ENCODE results near the gene TSPAN16. TPM values are rescaled to one million over a fixed set of nuclear protein-coding genes. Genes with fewer than 3 reads are reported as not detected.

TSPAN16 gene
- total RNA-seq, 1 experiment from 2014 or later: not detected

DNA sequence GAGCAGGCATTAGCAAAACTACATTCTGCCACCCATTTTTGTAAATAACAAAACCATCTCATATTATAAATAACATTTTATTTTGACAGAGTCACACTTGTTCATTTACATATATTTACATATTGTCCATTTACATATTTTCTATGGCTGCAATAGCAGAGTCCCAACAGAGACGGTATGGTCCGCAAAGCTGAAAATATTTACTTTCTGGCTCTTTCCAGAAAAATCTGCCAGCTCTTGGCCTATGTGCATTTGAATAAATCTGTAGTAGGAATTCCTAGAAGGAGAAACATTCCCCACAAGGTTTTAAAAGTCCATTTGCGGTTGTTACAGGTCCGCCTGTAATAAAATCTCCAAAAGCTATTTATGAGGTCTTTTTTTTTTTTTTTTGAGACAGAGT is 5.7 kb upstream of the TSPAN16 start:
- no peak overlapping the region for H3K4me3 ChIP-seq
- no peaks in the 10 kb centered on the region for H3K9me2 ChIP-seq (ENCODE audit: insufficient read depth)
- no TSS peak for BruUV-seq (replicated peaks)
- no peak overlapping the region for H3K27ac ChIP-seq
- ChIA-PET POLR2A (ENCODE audit: unreplicated experiment) (no interaction called here), CTCF (interaction anchor here (0.6 to 0.7 kb wide), 2 partner anchors 24 to 50 kb away, joined by 8 to 16 read pairs; no protein-coding TSS in a partner anchor)
- H3F3A ChIP-seq (ENCODE audit: insufficient read depth, low read depth): peaks cover 15% of the 10 kb centered on the region
- no peaks in the 10 kb centered on the region for H3K9me3 ChIP-seq (ENCODE audit: insufficient read depth, low read depth)
- intact Hi-C loops (cut with micrococcal nuclease; ENCODE audit: unreplicated experiment): no loop called here
- H3K27me3 ChIP-seq (ENCODE audit: insufficient read depth, low read depth): no peaks in the 10 kb centered on the region
- H3K79me2 ChIP-seq (ENCODE audit: low read depth): no peaks in the 10 kb centered on the region
- no peak for DNase-seq
- H3K4me2 ChIP-seq: no peak overlapping the region
- no peaks in the 10 kb centered on the region for H3K36me3 ChIP-seq (ENCODE audit: low read depth)
- H3K4me1 ChIP-seq (replicated peaks; ENCODE audit: insufficient read depth): peaks cover 15% of the 10 kb centered on the region
- no peak overlapping the region for H2AFZ ChIP-seq
- TF ChIP-seq EZH2 (IDR thresholded peaks at IDR 0.05; ENCODE audit: low read depth): no peak
- TF ChIP-seq, protein P1, sequence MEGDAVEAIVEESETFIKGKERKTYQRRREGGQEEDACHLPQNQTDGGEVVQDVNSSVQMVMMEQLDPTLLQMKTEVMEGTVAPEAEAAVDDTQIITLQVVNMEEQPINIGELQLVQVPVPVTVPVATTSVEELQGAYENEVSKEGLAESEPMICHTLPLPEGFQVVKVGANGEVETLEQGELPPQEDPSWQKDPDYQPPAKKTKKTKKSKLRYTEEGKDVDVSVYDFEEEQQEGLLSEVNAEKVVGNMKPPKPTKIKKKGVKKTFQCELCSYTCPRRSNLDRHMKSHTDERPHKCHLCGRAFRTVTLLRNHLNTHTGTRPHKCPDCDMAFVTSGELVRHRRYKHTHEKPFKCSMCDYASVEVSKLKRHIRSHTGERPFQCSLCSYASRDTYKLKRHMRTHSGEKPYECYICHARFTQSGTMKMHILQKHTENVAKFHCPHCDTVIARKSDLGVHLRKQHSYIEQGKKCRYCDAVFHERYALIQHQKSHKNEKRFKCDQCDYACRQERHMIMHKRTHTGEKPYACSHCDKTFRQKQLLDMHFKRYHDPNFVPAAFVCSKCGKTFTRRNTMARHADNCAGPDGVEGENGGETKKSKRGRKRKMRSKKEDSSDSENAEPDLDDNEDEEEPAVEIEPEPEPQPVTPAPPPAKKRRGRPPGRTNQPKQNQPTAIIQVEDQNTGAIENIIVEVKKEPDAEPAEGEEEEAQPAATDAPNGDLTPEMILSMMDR (conservative IDR thresholded peaks at IDR 0.05): no peak
- no peaks in the 10 kb centered on the region for H4K20me1 ChIP-seq (ENCODE audit: insufficient read depth)

DNA sequence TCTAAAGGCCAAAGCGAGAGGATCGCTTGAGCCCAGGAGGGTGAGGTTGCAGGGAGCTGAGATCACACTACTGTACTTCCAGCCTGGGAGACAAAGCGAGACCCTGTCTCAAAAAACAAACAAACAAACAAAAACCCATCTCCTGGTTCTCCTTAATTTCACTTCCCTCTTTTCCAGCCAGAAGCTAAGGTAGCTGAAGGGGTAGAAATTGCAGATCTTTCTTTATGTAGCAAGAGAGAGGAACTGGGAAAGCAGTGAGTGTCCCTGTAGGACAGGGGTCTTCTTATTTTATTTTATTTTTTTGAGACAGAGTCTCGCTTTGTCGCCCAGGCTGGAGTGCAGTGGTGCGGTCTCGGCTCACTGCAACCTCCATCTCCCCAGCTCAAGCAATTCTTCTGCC is 4.5 kb upstream of the TSPAN16 start:
- Histone ChIP-seq H3K4me2 (no peak overlapping the region), H4K20me1 (ENCODE audit: insufficient read depth) (no peaks in the 10 kb centered on the region), H3F3A (ENCODE audit: insufficient read depth, low read depth) (peaks cover 27% of the 10 kb centered on the region), H3K9me2 (ENCODE audit: insufficient read depth) (no peaks in the 10 kb centered on the region), H3K27me3 (ENCODE audit: insufficient read depth, low read depth) (no peaks in the 10 kb centered on the region), H3K36me3 (ENCODE audit: low read depth) (no peaks in the 10 kb centered on the region), H2AFZ (no peak overlapping the region), H3K9me3 (ENCODE audit: insufficient read depth, low read depth) (no peaks in the 10 kb centered on the region), H3K27ac (no peak overlapping the region), H3K4me1 (replicated peaks; ENCODE audit: insufficient read depth) (peaks cover 24% of the 10 kb centered on the region), H3K4me3 (no peak overlapping the region), H3K79me2 (ENCODE audit: low read depth) (no peaks in the 10 kb centered on the region)
- intact Hi-C loops (cut with micrococcal nuclease; ENCODE audit: unreplicated experiment): no loop called here
- ChIA-PET POLR2A (ENCODE audit: unreplicated experiment) (no interaction called here), CTCF (interaction anchor here (0.7 kb wide), 1 partner anchor 417 kb away, joined by 4 read pairs; no protein-coding TSS in a partner anchor)
- BruUV-seq (replicated peaks): no TSS peak
- TF ChIP-seq, protein P1 (conservative IDR thresholded peaks at IDR 0.05): no peak
- TF ChIP-seq EZH2 (IDR thresholded peaks at IDR 0.05; ENCODE audit: low read depth): no peak
- no peak for DNase-seq

DNA sequence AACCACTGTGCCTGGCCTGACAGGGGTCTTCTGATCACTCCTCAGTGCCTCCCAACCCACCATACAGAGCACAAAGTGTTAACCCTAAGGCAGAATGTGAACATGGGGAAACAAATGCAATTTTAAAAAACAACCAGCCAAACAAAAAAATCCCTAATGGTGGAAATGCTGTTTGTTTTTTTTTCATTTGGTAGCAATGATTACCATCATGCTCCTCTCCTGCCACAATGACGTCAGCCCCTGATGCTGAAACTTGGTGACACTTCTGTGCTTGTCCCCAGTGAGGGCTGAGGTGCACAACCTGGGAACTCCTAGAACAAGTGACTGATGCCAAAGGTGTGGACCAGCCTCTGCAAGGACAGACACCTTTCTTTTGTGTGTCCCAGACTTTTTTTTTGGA is 4.0 kb upstream of the TSPAN16 start:
- H3K79me2 ChIP-seq (ENCODE audit: low read depth): no peaks in the 10 kb centered on the region
- no peaks in the 10 kb centered on the region for H3K9me2 ChIP-seq (ENCODE audit: insufficient read depth)
- H3K4me1 ChIP-seq (replicated peaks; ENCODE audit: insufficient read depth): peaks cover 30% of the 10 kb centered on the region
- DNase-seq: no peak
- intact Hi-C loops (cut with micrococcal nuclease; ENCODE audit: unreplicated experiment): loop anchor here (2.0 kb wide), 1 partner anchor 191 kb away; no protein-coding TSS in a partner anchor
- no TSS peak for BruUV-seq (replicated peaks)
- no peak overlapping the region for H3K4me2 ChIP-seq
- TF ChIP-seq EZH2 (IDR thresholded peaks at IDR 0.05; ENCODE audit: low read depth): no peak
- TF ChIP-seq, protein P1 (conservative IDR thresholded peaks at IDR 0.05): no peak
- POLR2A ChIA-PET (ENCODE audit: unreplicated experiment): no interaction called here
- no peaks in the 10 kb centered on the region for H3K27me3 ChIP-seq (ENCODE audit: insufficient read depth, low read depth)
- H4K20me1 ChIP-seq (ENCODE audit: insufficient read depth): no peaks in the 10 kb centered on the region
- no peak overlapping the region for H3K27ac ChIP-seq
- H2AFZ ChIP-seq: no peak overlapping the region
- H3K36me3 ChIP-seq (ENCODE audit: low read depth): no peaks in the 10 kb centered on the region
- H3K4me3 ChIP-seq: no peak overlapping the region
- CTCF ChIA-PET: no interaction called here
- no peaks in the 10 kb centered on the region for H3K9me3 ChIP-seq (ENCODE audit: insufficient read depth, low read depth)
- H3F3A ChIP-seq (ENCODE audit: insufficient read depth, low read depth): peaks cover 33% of the 10 kb centered on the region

All from PC-9 (cell line).